ENCODE measurements around the gene CMIP. TPM values are rescaled to one million over a fixed set of nuclear protein-coding genes. Genes with fewer than 3 reads are reported as not detected.

Gene CMIP
- polyA plus RNA-seq, 1 donor from 2014 or later, result 15.1 TPM

DNA sequence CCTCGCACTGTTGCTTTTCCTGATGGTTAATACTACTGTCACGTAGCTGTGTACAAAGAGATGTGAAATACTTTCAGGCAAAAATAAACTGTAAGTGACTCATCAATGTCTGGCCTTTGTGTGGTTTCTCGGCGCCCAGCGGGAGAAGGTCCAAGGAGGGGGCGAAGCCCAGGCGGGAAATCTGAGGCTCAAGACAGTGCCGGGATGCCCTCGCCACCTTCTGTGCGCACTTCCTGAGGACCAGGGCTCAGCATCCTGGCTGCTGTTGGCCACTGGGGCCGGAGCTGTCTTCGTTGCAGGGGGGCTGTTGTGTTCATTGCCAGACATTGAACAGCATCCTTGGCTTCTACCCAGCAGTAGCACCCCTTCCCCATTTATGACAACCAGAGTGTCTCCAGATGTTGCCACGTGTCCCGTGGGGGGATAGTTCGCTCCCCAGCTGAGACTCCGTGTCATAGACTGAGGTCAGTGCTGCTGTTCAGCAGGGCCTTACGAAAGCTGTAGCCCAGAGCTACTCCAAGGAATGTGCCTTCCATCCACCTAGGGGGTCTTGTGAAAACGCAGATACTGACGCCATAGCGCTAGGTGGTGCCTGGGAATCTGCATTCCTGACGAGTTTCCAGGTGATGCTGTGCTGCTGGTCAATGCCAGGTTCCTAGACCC, 267.2 kb downstream of the CMIP start:
- Histone ChIP-seq H3K4me2 (ENCODE audit: low read length) (no peak overlapping the region), H3K9ac (ENCODE audit: low read length) (no peak overlapping the region), H2AFZ (ENCODE audit: low read depth, low read length) (no peak overlapping the region), H3K9me2 (ENCODE audit: insufficient read depth, low read length) (no peaks in the 10 kb centered on the region), H3F3A (ENCODE audit: insufficient read depth, low read length, poor library complexity, severe bottlenecking) (no peaks in the 10 kb centered on the region), H3K79me2 (replicated peaks; ENCODE audit: insufficient read depth, low read length) (no peaks in the 10 kb centered on the region), H3K27ac (ENCODE audit: low read length) (no peak overlapping the region), H3K27me3 (ENCODE audit: insufficient read depth, low read depth, low read length) (no peaks in the 10 kb centered on the region), H3K36me3 (ENCODE audit: insufficient read depth, low read length) (no peaks in the 10 kb centered on the region), H3K9me3 (ENCODE audit: low read length) (no peaks in the 10 kb centered on the region), H3K4me3 (ENCODE audit: low read length) (no peak overlapping the region), H4K20me1 (ENCODE audit: insufficient read depth) (no peaks in the 10 kb centered on the region)
- TF ChIP-seq TAF1 (IDR thresholded peaks at IDR 0.05; ENCODE audit: low read depth) (no peak), EP300 (conservative IDR thresholded peaks at IDR 0.05; ENCODE audit: poor library complexity, severe bottlenecking) (no peak), POLR2AphosphoS5 (IDR thresholded peaks at IDR 0.05) (no peak)
- TF ChIP-seq, protein P1, sequence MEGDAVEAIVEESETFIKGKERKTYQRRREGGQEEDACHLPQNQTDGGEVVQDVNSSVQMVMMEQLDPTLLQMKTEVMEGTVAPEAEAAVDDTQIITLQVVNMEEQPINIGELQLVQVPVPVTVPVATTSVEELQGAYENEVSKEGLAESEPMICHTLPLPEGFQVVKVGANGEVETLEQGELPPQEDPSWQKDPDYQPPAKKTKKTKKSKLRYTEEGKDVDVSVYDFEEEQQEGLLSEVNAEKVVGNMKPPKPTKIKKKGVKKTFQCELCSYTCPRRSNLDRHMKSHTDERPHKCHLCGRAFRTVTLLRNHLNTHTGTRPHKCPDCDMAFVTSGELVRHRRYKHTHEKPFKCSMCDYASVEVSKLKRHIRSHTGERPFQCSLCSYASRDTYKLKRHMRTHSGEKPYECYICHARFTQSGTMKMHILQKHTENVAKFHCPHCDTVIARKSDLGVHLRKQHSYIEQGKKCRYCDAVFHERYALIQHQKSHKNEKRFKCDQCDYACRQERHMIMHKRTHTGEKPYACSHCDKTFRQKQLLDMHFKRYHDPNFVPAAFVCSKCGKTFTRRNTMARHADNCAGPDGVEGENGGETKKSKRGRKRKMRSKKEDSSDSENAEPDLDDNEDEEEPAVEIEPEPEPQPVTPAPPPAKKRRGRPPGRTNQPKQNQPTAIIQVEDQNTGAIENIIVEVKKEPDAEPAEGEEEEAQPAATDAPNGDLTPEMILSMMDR (IDR thresholded peaks at IDR 0.05; ENCODE audit: poor library complexity, severe bottlenecking), result no peak

DNA sequence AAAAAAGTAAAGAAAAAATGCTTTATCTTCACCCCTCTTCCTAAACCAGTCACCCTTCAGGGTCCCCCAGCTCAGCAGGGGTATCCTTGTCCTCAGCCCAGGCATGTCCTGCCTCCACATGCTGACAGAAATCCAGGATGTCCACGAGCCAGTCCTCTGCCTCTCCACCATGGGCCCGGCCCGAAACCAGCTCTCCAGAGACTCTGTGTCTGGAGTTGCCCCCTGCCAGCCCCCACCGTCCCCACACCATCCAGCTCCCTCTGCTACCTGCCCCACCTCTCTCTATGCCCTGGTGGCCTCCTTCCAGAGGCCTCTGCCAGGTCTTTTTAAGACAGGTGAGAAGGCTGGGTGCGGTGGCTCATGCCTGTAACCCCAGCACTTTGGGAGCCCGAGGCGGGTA, 268.1 kb downstream of the CMIP start:
- H2AFZ ChIP-seq (ENCODE audit: low read depth, low read length), result no peak overlapping the region
- no peaks in the 10 kb centered on the region for H3F3A ChIP-seq (ENCODE audit: insufficient read depth, low read length, poor library complexity, severe bottlenecking)
- no peaks in the 10 kb centered on the region for H3K36me3 ChIP-seq (ENCODE audit: insufficient read depth, low read length)
- H3K4me2 ChIP-seq (ENCODE audit: low read length), result no peak overlapping the region
- H3K9me3 ChIP-seq (ENCODE audit: low read length), result no peaks in the 10 kb centered on the region
- no peak overlapping the region for H3K4me3 ChIP-seq (ENCODE audit: low read length)
- no peaks in the 10 kb centered on the region for H3K79me2 ChIP-seq (replicated peaks; ENCODE audit: insufficient read depth, low read length)
- TF ChIP-seq EZH2 (IDR thresholded peaks at IDR 0.05; ENCODE audit: borderline replicate concordance, insufficient read depth, low read length, poor library complexity, severe bottlenecking) (no peak), TAF1 (IDR thresholded peaks at IDR 0.05; ENCODE audit: low read depth) (no peak), EP300 (conservative IDR thresholded peaks at IDR 0.05; ENCODE audit: poor library complexity, severe bottlenecking) (no peak)
- TF ChIP-seq, protein P2, sequence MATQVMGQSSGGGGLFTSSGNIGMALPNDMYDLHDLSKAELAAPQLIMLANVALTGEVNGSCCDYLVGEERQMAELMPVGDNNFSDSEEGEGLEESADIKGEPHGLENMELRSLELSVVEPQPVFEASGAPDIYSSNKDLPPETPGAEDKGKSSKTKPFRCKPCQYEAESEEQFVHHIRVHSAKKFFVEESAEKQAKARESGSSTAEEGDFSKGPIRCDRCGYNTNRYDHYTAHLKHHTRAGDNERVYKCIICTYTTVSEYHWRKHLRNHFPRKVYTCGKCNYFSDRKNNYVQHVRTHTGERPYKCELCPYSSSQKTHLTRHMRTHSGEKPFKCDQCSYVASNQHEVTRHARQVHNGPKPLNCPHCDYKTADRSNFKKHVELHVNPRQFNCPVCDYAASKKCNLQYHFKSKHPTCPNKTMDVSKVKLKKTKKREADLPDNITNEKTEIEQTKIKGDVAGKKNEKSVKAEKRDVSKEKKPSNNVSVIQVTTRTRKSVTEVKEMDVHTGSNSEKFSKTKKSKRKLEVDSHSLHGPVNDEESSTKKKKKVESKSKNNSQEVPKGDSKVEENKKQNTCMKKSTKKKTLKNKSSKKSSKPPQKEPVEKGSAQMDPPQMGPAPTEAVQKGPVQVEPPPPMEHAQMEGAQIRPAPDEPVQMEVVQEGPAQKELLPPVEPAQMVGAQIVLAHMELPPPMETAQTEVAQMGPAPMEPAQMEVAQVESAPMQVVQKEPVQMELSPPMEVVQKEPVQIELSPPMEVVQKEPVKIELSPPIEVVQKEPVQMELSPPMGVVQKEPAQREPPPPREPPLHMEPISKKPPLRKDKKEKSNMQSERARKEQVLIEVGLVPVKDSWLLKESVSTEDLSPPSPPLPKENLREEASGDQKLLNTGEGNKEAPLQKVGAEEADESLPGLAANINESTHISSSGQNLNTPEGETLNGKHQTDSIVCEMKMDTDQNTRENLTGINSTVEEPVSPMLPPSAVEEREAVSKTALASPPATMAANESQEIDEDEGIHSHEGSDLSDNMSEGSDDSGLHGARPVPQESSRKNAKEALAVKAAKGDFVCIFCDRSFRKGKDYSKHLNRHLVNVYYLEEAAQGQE (IDR thresholded peaks at IDR 0.05; ENCODE audit: borderline replicate concordance), result no peak
- H3K27ac ChIP-seq (ENCODE audit: low read length), result no peak overlapping the region
- H3K27me3 ChIP-seq (ENCODE audit: insufficient read depth, low read depth, low read length), result no peaks in the 10 kb centered on the region
- H4K20me1 ChIP-seq (ENCODE audit: insufficient read depth), result no peaks in the 10 kb centered on the region
- no peaks in the 10 kb centered on the region for H3K9me2 ChIP-seq (ENCODE audit: insufficient read depth, low read length)
- H3K9ac ChIP-seq (ENCODE audit: low read length), result no peak overlapping the region

DNA sequence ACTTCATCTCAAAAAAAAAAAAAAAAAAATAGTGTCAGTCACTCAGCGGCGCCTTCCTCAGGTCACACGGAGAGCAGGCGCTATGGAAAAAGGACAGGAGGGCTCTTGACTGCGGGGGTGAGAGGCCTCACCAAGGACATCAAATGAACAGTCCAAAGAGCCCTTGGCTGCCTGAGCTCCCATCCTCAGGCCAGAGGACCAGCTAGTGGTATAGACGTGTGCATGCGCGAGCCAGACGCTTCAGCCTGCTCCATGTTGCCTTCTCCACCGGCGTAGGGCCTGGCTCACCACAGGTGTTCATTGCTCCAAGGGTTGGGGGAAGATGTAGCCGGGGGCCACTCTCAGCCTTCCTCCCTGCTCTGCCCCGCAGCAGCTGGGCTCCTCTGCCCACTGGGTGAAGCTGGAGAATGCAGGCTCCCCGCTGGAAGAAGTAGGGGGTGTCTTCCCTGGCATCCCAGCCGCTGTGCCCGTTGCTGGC, 268.7 kb downstream of the CMIP start:
- H3K9me3 ChIP-seq (ENCODE audit: low read length), result no peaks in the 10 kb centered on the region
- H3K9me2 ChIP-seq (ENCODE audit: insufficient read depth, low read length), result no peaks in the 10 kb centered on the region
- H3K79me2 ChIP-seq (replicated peaks; ENCODE audit: insufficient read depth, low read length), result no peaks in the 10 kb centered on the region
- H3K4me3 ChIP-seq (ENCODE audit: low read length), result no peak overlapping the region
- H4K20me1 ChIP-seq (ENCODE audit: insufficient read depth), result no peaks in the 10 kb centered on the region
- TF ChIP-seq EP300 (conservative IDR thresholded peaks at IDR 0.05; ENCODE audit: poor library complexity, severe bottlenecking) (no peak), POLR2AphosphoS5 (IDR thresholded peaks at IDR 0.05) (no peak), EZH2 (IDR thresholded peaks at IDR 0.05; ENCODE audit: borderline replicate concordance, insufficient read depth, low read length, poor library complexity, severe bottlenecking) (no peak), RAD21 (conservative IDR thresholded peaks at IDR 0.05) (no peak), TAF1 (IDR thresholded peaks at IDR 0.05; ENCODE audit: low read depth) (no peak), SMC3 (conservative IDR thresholded peaks at IDR 0.05; ENCODE audit: poor library complexity) (no peak), MXI1 (conservative IDR thresholded peaks at IDR 0.05; ENCODE audit: poor library complexity, severe bottlenecking) (no peak)
- TF ChIP-seq, protein P2 (IDR thresholded peaks at IDR 0.05; ENCODE audit: borderline replicate concordance), result no peak
- TF ChIP-seq, protein P1 (IDR thresholded peaks at IDR 0.05; ENCODE audit: poor library complexity, severe bottlenecking), result no peak
- no peak overlapping the region for H2AFZ ChIP-seq (ENCODE audit: low read depth, low read length)
- H3F3A ChIP-seq (ENCODE audit: insufficient read depth, low read length, poor library complexity, severe bottlenecking), result no peaks in the 10 kb centered on the region
- H3K27ac ChIP-seq (ENCODE audit: low read length), result peak overlapping the region; percentile 80
- no peak overlapping the region for H3K4me2 ChIP-seq (ENCODE audit: low read length)
- no peaks in the 10 kb centered on the region for H3K27me3 ChIP-seq (ENCODE audit: insufficient read depth, low read depth, low read length)
- peak overlapping the region; percentile 20 for H3K9ac ChIP-seq (ENCODE audit: low read length)
- no peaks in the 10 kb centered on the region for H3K36me3 ChIP-seq (ENCODE audit: insufficient read depth, low read length)
